Kidney (tissue), 14 donors: ENCODE results near the gene ADAMTS13. TPM values are rescaled to one million over a fixed set of nuclear protein-coding genes. Genes with fewer than 3 reads are reported as not detected.

Experiments used
- DNase-seq, 5 donors: peaks; one replicate each; pipeline ENCODE4 v3.0.0-alpha.2; 2013 to 2020
- FAIRE-seq: peaks from 2 replicates; lab custom pipeline; 2012; peaks lifted over from hg19 to GRCh38; lab: Jason Lieb, UNC
- H3K27ac ChIP-seq, 2 donors: one replicate each; pipeline ENCODE4 v1.7.0; 2013; ENCODE audit warnings: low read depth in 2 of 2, low read length in 2 of 2, inconsistent platforms in 1 of 2
- H3K27me3 ChIP-seq: one replicate; pipeline ENCODE4 v1.7.1; 2013; ENCODE audit warnings: low read length, inconsistent platforms; ENCODE audit not compliant: control insufficient read depth, insufficient read depth
- H3K36me3 ChIP-seq, 3 donors: one replicate each; pipeline versions ENCODE4 v1.7.0 to v1.7.1; 2013; ENCODE audit warnings: low read length in 3 of 3, control low read depth in 1 of 3, inconsistent platforms in 1 of 3; ENCODE audit not compliant: insufficient read depth in 3 of 3, control insufficient read depth in 2 of 3
- H3K4me1 ChIP-seq, 3 donors: one replicate each; pipeline versions ENCODE4 v1.7.0 to v1.7.1; 2013; ENCODE audit warnings: low read length in 3 of 3, inconsistent platforms in 1 of 3, low read depth in 1 of 3; ENCODE audit not compliant: control insufficient read depth in 2 of 3, insufficient read depth in 2 of 3
- H3K4me3 ChIP-seq, 3 donors: one replicate each; pipeline versions ENCODE4 v1.7.0 to v1.8.1; 2013; ENCODE audit warnings: low read length in 3 of 3, control low read depth in 1 of 3, inconsistent platforms in 1 of 3
- H3K9ac ChIP-seq, 3 donors: one replicate each; pipeline versions ENCODE4 v1.7.0 to v1.7.1; 2013; ENCODE audit warnings: low read length in 3 of 3, control low read depth in 1 of 3, inconsistent platforms in 1 of 3
- H3K9me3 ChIP-seq, 3 donors: one replicate each; pipeline versions ENCODE4 v1.7.0 to v1.7.1; 2013; ENCODE audit warnings: low read length in 3 of 3, control low read depth in 1 of 3, inconsistent platforms in 1 of 3; ENCODE audit not compliant: control insufficient read depth in 2 of 3, insufficient read depth in 1 of 3
- intact Hi-C: fragments of 100-400 bp; cut with DNase I; formaldehyde crosslinking; loops from one replicate; pipeline ENCODE4 v1.11.1; 2022
- polyA plus RNA-seq: library from polyadenylated mRNA; stranded (reverse); fragments of 350-450 nt; fragmentation: Illumina TruSeq; extraction: RNeasy Lipid Tissue Mini Kit (QIAGEN cat#74804); gene quantifications from one replicate; pipeline ENCODE4 v1.2.3, GENCODE V29; 2014; ENCODE audit warnings: low read depth, low replicate concordance; ENCODE audit not compliant: insufficient read depth
- total RNA-seq: library from RNA; stranded (reverse); fragmentation: NEBNext Ultra II Directional; extraction: Animal tissue kit (Norgen Biotek cat#: 25700); gene quantifications from one replicate; pipeline ENCODE4 v1.2.1, GENCODE V29; 2021
- TF ChIP-seq, protein P1 (sequence below): IDR thresholded peaks from 3 replicates; pipeline ENCODE4 v1.5.1; 2012; ENCODE audit warnings: mild to moderate bottlenecking, moderate library complexity, borderline replicate concordance; ENCODE audit not compliant: insufficient read depth; ENCODE audit errors: extremely low read depth
- donor health status: control.
- donor health status: control.
- donor health status: control.
- donor health status: control.
- donor health status: control.
- donor health status: DM: yes; HTN: yes; CAD: no.
- donor health status: Normal renal cell carcinoma (clear cell type).

ADAMTS13 gene
- total and polyA plus RNA-seq, 2 donors from 2014 or later, result 3.1 to 3.6 TPM

DNA sequence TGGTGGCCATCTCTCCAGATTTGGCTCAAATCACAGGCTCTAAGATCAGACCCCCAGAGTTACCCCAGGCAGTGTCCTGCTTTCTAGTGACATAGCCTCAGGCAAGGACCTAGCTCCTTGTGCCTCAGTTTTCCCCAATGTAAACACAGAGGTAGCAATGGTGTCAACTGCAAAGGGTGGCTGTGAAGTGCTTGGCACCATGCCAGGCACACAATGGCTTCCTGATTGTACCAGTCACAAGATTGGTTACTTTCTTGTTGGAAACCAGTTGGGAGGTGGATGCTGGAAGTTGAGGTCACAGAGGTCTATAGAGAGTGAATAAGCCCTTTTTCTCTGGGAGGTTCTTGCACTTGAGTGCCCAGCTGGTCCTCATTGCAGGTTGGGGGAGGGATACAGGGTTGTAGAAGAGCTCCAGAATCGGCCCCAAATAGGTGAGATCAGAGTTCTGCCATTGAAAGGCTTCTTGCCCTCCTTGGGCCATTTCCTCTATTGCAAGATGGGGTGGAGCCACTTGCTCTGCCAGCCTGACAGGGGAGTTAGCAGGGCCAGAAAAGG, 43.7 kb upstream of the ADAMTS13 start:
- H3K4me1 ChIP-seq, result no peaks in the 10 kb centered on the region
- DNase-seq (no peak), FAIRE-seq (no peak)
- no peak overlapping the region for H3K9ac ChIP-seq
- no peak overlapping the region for H3K4me3 ChIP-seq
- H3K27ac ChIP-seq, result no peak overlapping the region
- TF ChIP-seq, protein P1, sequence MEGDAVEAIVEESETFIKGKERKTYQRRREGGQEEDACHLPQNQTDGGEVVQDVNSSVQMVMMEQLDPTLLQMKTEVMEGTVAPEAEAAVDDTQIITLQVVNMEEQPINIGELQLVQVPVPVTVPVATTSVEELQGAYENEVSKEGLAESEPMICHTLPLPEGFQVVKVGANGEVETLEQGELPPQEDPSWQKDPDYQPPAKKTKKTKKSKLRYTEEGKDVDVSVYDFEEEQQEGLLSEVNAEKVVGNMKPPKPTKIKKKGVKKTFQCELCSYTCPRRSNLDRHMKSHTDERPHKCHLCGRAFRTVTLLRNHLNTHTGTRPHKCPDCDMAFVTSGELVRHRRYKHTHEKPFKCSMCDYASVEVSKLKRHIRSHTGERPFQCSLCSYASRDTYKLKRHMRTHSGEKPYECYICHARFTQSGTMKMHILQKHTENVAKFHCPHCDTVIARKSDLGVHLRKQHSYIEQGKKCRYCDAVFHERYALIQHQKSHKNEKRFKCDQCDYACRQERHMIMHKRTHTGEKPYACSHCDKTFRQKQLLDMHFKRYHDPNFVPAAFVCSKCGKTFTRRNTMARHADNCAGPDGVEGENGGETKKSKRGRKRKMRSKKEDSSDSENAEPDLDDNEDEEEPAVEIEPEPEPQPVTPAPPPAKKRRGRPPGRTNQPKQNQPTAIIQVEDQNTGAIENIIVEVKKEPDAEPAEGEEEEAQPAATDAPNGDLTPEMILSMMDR, result no peak
- H3K27me3 ChIP-seq, result no peaks in the 10 kb centered on the region
- intact Hi-C loops, result no loop called here
- H3K9me3 ChIP-seq, result peaks cover 0 to 4% (median 3%) of the 10 kb centered on the region in 3 donors
- H3K36me3 ChIP-seq, result peaks cover 0 to 3% (median 0%) of the 10 kb centered on the region in 3 donors

DNA sequence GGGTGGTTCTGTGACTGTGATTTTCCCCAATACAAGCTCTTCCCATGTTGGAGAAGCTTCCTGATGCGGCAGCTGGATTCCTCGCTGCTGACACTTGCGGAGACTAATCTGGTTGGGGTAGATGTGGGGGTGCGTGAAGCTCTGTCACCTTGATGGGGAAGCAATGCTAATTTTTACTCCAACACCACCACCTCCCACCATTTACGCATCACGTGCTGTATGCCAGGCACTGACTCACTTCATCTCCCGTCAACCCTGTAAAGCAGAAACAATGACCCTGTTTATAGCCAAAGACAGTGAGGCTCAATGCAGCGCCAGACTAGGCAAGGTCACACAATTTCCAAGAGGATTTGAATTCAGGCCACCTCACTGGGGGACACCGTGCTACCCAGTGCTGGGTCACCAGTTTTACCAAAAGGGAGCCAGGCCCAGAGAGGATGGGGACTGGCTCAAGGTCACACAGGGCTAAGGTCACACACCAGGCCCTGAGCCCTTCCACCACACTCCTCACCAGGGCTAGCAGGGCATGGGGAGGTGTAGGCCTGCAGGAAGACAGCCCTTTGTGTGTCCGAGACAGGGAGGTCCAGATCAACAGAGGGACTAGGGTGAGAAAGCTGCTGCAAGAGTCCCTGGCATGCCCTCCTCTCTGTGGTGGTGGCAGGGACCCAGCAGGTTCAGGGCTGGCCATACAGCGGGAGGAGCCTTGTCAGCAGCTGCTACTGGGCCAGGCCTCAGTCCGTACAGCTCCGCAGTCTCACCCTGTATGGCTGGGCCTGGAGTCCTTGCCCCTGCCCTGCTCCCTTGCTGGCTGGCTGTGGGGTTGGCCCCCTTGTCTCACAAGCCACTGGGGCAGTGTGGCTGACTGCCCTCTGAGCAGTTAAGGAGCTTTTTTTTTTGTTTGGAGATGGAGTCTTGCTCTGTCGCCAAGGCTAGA, 42.7 kb upstream of the ADAMTS13 start:
- Histone ChIP-seq H3K4me1 (no peaks in the 10 kb centered on the region), H3K27me3 (no peaks in the 10 kb centered on the region), H3K27ac (no peak overlapping the region), H3K9me3 (peaks cover 0 to 4% (median 3%) of the 10 kb centered on the region in 3 donors), H3K36me3 (peaks cover 0 to 3% (median 0%) of the 10 kb centered on the region in 3 donors), H3K4me3 (no peak overlapping the region), H3K9ac (no peak overlapping the region)
- intact Hi-C loops, result no loop called here
- TF ChIP-seq, protein P1, result no peak
- DNase-seq, result no peak
- FAIRE-seq, result no peak

DNA sequence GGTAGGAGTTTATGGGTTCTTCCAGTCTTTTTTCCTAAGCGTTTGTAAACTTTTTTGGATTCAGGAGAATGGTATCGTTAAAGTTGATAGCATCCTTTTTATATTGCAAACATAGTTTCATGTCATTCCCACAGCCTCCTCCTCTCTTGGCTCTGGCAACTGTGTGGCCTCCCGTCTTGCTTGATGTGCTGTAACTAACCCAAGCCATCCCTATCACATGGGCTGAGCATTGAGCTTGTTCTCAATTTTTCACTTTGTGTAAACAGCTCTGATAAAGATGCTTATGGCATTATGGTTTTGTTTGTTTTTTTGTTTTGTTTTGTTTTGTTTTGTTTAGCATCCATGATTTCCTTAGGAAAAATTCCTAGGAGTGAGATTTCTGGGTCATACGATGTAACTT, 41.4 kb upstream of the ADAMTS13 start:
- FAIRE-seq (no peak), DNase-seq (no peak)
- Histone ChIP-seq H3K36me3 (peaks cover 0 to 3% (median 0%) of the 10 kb centered on the region in 3 donors), H3K27me3 (no peaks in the 10 kb centered on the region), H3K27ac (no peak overlapping the region), H3K4me3 (no peak overlapping the region), H3K4me1 (no peaks in the 10 kb centered on the region), H3K9ac (no peak overlapping the region), H3K9me3 (peaks cover 0 to 4% (median 3%) of the 10 kb centered on the region in 3 donors)
- intact Hi-C loops, result no loop called here
- TF ChIP-seq, protein P1, result no peak
